ENCODE data around the gene IL19.
"Not testable (repeated sequence)": the region's sequence is repeated elsewhere in the genome, so short reads cannot be mapped to it uniquely, and the experiment has no call there.

Gene IL19

GRCh38 chr1:206741142-206741701 is 29.4 kb upstream of the IL19 start:
- no peak for DNase-seq

DNA sequence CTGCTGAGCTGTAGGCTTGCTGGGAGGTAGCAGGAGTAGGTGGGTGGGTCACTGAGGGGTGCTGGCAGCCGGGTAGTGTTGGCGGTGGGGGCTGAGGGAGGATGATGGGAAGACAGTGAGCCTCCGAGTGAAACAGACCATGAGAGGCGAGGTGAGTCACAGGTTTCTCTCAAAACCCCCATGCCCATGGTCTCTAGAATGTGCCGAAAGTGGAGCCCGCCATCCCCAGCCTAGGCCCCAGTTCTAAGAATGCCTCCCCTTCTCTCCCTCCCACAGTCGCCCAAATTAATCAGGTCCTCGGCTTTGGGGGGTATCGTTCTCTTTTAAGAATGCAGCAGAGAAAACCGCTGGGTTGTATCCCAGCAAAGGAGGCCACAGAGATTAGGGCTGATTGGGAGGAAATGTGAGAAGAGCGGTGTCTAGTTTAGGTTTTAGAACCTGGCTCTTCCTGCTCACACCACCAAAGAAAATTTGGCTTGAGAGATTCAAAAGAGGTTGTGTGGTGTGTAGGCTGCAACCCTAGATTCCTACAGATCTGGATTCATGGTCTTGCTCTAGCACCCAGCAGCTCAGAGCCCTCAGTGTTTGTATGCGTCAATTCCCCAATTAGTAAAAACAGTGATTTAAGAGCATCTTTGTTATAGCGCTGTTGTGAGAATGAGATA is 27.7 kb upstream of the IL19 start:
- DNase-seq = no peak

DNA sequence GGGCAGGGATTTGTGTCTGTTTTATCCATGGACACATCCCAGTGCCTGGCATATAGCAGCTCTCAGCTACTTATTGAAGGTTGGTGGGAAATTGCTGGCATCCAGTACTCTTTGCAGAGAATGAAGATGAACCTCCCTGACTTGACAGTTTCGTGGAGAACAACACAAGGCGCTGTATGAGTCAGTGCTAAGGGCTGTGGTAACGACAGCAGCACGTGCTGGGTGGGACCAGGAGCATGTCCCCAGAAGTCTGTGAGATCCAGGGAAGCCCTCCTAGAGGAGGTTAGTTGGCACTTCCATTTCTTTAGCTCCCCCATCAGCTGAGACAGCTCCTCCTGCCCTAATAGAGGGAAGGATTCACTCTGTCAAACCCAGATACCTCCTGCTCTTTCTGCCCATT is 25.9 kb upstream of the IL19 start:
- DNase-seq = no peak

DNA sequence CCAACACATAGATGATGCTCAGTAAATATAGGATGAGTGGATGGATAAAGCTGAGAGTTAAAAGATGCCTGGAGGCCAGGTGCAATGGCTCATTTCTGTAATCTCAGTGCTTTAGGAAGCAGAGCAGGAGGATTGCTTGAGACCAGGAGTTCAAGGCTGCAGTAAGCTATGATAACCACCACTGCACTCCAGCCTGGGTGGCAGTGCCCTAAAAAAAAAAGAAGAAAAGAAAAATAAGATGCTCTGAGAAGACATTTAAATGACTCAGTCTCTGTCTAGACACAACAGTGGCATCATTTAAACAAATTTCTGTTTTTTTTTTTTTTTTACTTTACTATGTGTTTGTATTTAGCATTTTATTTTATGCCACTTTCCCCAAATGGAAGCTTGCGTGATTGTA is 25.3 kb upstream of the IL19 start:
- no peak for DNase-seq

DNA sequence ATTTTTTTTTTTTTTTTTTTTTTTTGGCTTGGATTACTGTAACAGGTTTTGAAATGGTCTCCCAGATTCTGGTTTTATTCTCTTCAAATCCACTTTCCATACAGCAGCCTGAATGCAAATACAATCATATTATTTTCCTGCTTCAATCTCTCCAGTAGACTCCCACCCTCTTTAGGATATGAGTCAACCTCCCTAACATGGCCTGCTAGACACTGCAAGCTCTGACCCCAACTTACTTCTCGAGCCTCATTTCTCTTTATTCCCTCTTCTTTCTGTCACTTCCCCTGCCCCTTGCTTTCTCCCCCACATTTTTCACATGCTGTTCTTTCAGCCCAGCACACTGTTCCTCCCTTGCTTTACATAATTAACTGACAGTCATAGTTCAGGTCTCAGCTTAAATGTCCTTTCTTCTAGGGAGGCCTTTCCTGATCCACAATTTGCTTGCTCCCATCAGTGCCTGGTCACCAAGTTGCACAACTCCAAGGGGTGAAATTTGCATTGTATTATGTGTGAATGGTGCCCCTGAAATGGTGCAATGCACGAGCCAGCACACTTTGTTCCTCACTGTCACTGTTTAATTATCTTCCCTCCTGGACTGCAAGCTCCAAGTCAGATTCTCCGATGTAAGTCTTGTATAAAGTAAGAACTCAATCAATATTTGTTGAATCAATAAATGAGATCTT is 22.1 kb upstream of the IL19 start:
- DNase-seq = no peak

DNA sequence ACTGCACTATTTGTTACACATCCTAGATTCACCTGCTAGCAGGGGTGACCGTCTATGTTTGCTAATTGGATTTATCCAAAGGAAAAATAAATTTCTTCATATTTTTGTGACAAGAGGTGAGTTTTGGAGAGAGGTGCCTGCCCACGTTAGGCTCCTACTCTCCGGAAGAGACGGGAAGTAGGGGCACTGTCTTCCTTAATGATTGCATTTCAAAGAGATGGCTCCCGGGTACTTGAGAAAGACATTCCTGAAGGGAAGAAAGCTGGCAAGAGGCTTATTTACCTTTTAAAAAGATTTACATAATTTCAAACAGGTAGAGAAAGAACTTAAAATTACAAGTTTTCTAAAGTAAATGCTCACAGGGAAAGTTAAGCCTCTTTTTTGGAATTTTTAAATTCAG is 18.7 kb upstream of the IL19 start:
- no peak for DNase-seq

DNA sequence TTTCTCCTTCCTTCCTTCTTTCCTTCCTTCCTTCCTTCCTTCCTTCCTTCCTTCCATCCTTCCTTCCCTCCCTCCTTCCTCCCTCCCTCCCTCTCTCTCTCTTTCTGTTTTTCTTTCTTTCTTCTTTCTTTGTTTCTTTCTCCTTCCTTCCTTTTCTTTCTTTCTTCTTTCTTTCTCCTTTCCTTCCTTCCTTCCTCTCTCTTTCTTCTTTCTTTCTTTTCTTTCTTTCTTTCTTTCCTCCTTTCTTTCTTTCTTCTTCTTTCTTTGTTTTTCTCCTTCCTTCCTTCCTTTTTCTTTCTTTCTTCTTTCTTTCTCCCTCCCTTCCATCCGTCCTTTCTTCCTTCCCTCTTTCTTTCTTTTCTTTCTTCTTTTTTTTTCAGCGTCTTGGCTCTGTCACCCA is 18.1 kb upstream of the IL19 start:
- no peak for DNase-seq

- DNase-seq = no peak
Observed at GRCh38 chr1:206753141-206753540, 17.4 kb upstream of the IL19 start.

DNA sequence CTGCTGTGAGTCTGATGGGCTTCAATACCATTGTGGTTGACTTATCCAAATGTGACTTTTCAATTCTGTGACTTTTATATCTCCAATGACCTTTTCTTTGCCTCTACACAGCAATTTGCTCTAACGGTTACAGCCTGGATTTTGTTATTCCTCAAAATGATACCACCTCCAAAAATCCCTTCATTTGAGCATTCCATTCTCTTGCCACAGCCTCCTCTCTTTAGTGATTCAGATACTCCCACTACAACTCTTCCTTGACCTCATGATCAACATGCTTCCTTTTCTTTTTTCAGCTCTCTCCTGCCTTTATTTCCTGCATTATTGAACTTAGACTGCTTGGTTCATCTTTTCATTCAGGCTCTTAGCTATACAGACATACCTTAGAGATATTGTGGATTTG is 16.6 kb upstream of the IL19 start:
- no peak for DNase-seq

DNA sequence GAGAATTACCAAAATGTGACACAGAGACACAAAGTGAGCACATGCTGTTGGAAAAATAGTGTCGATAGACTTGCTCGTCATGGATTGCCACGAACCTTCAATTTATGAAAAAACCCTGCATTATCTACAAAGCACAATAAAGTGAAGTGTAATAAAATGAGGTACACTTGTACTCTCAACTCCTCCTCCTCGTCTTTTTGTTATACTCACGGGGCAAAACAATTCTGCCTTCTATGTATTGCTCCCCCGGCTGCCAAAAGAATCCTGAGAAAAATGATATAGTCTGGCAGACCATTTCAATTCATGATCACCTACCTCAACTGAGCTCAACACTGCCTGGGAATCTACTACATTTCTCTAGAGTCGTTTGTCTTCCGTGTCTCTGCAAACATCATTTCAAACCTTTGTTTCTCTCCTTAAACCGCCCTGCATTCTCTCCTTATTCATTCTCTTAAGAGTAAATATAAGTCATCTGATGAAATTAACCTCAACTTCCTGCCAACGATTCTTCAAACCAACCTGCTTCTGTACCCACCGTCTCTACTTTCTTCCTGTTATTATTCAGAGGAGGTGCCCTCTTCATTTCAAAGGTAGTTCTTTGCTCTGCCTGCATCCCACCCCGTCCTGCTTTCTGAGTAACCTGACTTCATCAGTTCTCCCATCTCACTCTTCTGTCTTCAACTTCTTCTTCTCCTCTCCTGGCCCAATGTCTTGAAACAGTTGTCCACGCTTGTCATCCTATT is 12.9 kb upstream of the IL19 start:
- DNase-seq = peak; percentile 63

- DNase-seq = no peak
Observed at GRCh38 chr1:206760590-206760989, 10.0 kb upstream of the IL19 start.

- no peak for DNase-seq
Observed at GRCh38 chr1:206761159-206761768, 9.3 kb upstream of the IL19 start.

DNA sequence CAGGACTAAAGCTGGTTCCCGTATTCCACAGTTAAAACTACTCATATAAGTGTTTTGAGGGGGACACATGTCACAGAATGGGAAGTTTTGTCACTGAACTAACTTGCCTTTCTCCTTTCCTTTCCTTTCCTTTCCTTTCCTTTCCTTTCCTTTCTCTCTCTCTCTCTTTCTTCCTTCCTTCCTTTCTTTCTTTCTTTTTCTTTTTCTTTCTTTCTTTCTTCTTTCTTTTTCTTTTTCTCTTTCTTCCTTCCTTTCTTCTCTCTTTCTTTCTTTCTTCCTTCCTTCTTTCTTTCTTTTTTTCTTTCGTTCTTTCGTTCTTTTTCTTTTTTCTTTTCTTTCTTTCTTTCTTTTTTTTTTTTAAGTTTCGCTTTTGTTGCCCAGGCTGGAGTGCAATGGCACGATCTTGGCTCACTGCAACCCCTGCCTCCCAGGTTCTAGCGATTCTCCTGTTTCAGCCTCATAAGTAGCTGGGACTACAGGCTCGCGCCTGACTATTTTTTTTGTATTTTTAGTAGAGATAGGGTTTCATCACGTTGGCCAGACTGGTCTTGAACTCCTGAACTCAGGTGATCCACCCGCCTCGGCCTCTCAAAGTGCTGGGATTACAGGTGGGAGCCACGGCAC is 7.7 kb upstream of the IL19 start:
- not testable (repeated sequence) for DNase-seq

DNA sequence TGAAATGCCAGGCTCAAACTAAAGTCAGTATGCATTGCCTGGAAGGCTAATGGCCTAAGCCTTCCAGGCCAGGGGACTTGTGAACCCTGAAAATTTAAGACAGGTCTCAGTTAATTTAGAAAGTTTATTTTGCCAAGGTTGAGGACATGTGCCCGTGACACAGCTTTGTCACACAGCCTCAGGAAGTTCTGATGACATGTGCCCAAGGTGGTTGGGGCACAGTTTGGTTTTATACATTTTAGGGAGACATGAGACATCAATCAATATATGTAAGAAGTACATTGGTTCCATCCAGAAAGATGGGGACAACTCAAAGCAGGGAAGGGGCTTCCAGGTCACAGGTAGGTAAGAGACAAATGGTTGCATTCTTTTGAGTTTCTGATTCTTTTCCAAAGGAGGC is 4.8 kb upstream of the IL19 start:
- not testable (repeated sequence) for DNase-seq

GRCh38 chr1:206766251-206766856 is 4.2 kb upstream of the IL19 start:
- peak; percentile 70 for DNase-seq

- DNase-seq = no peak
Observed at GRCh38 chr1:206768472-206769303, 1.9 kb upstream of the IL19 start.

DNA sequence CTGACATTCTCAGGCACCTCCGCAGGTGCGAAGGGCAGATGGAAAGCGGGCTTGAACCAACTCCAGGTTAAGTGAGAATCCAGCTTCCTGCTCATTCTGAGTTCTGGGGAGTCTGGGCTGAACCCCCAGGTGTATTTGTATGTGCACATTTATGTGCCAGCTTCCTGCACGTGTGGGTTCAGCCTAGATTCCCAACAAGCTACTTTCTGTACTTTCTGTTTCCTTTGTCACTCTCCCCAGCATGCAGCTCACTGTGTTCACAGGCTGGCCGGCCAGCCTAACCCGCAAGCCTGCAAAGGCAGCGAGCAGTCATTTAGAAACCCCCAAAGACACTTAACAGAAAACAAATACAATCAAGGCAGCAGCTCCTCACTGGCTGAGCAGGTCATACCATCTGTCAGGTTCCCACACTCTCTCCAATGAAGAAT is 1.3 kb upstream of the IL19 start:
- DNase-seq = peak; percentile 54

- no peak for DNase-seq
Observed at GRCh38 chr1:206771338-206771692, 742 bp downstream of the IL19 start.

GRCh38 chr1:206772243-206772937 is 1.8 kb downstream of the IL19 start, which contains the start of gene IL10:
Gene IL10, minus strand, starts transcription at chr1:206772494. Its CDS starts 59 bp downstream, at chr1:206772435.
- DNase-seq = no peak

DNA sequence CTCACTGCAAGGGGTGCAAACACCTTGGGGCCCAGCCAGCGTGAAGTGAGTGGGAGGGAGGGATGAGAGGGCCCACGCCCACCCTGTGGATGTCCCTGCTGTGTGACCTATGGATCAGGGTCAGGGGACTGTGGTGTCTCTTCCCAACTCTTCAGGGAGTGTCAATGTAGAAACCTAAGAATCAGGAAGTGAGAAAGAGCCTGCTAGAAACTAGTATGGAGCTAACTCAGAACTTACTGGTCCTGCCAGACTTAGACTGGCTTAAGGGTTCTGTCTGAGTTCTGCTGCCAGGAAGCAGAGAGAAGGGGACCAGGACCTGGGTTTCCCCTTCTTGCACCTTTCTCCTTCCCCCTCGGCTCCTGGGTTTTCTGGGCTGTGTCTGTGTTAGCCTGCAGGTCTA is 3.5 kb downstream of the IL19 start:
- DNase-seq = no peak

GRCh38 chr1:206776229-206776628 is 5.7 kb downstream of the IL19 start:
- DNase-seq = no peak
